ENCODE data around the gene MRFAP1L1. TPM values are rescaled to one million over a fixed set of nuclear protein-coding genes. Genes with fewer than 3 reads are reported as not detected.

MRFAP1L1 gene
- total RNA-seq, 1 experiment from 2014 or later, result 57.7 TPM

- no peaks in the 10 kb centered on the region for H3K36me3 Mint-ChIP-seq (ENCODE audit: insufficient read depth in 1 of 3, low read depth in 3 of 3)
- no peak overlapping the region for H3K27ac Mint-ChIP-seq
- Histone ChIP-seq H2BK12ac (ENCODE audit: insufficient read length, low read depth, low read length) (no peak overlapping the region), H3K4me1 (ENCODE audit: insufficient read depth, low read length) (no peaks in the 10 kb centered on the region), H3K9ac (ENCODE audit: extremely low read depth, insufficient read length, low read length) (no peak overlapping the region), H3K18ac (ENCODE audit: insufficient read length, low read depth, low read length) (no peak overlapping the region), H2AK5ac (ENCODE audit: insufficient read length, low read length) (no peak overlapping the region), H3T11ph (ENCODE audit: low read length) (no peak overlapping the region), H2BK5ac (ENCODE audit: insufficient read length, low read length) (no peak overlapping the region), H3K79me2 (ENCODE audit: insufficient read depth, low read length) (no peaks in the 10 kb centered on the region), H3K56ac (ENCODE audit: insufficient read length, low read depth, low read length) (no peak overlapping the region), H3K4me2 (ENCODE audit: insufficient read depth, insufficient read length, low read length) (no peak overlapping the region), H2BK120ac (ENCODE audit: low read depth, low read length, poor library complexity, severe bottlenecking) (no peak overlapping the region), H3K14ac (ENCODE audit: insufficient read depth, low read length) (no peak overlapping the region), H4K5ac (ENCODE audit: insufficient read length, low read depth, low read length) (no peak overlapping the region), H2AFZ (ENCODE audit: low read length) (no peak overlapping the region), H3K9me3 (ENCODE audit: control insufficient read depth, low read depth, low read length) (no peaks in the 10 kb centered on the region), H4K20me1 (ENCODE audit: control insufficient read depth, insufficient read depth, insufficient read length) (no peaks in the 10 kb centered on the region), H3K23ac (ENCODE audit: insufficient read length, low read depth, low read length) (no peak overlapping the region), H3K23me2 (ENCODE audit: insufficient read length, low read depth, low read length, poor library complexity, severe bottlenecking) (no peaks in the 10 kb centered on the region), H4K8ac (replicated peaks; ENCODE audit: insufficient read length, low read depth, low read length) (no peak overlapping the region), H3K79me1 (ENCODE audit: insufficient read depth, low read depth, low read length, poor library complexity, severe bottlenecking) (no peaks in the 10 kb centered on the region), H4K91ac (ENCODE audit: insufficient read length, low read depth, low read length) (no peak overlapping the region), H2BK20ac (ENCODE audit: low read depth, low read length, poor library complexity, severe bottlenecking) (no peak overlapping the region), H3K27me3 (ENCODE audit: insufficient read depth, low read length) (no peaks in the 10 kb centered on the region), H2BK15ac (ENCODE audit: low read depth, low read length) (no peak overlapping the region), H3K4ac (ENCODE audit: low read depth, low read length) (no peak overlapping the region), H3K27ac (ENCODE audit: insufficient read length, low read depth, low read length) (no peak overlapping the region)
- no CpG with 5 or more reads among the region's 9 CpGs for WGBS (ENCODE audit: extremely low coverage, insufficient read length, low lambda C conversion rate)
- TF ChIP-seq CTCF (conservative IDR thresholded peaks at IDR 0.05), result no peak
- no peak overlapping the region for H3K4me3 Mint-ChIP-seq
- H3K4me1 Mint-ChIP-seq, result peaks cover 5 to 14% of the 10 kb centered on the region in 2 experiments
- H3K9me3 Mint-ChIP-seq, result no peaks in the 10 kb centered on the region; a peak in 1 of 5 replicates
- no peaks in the 10 kb centered on the region; the same call in 1 of the 2 replicates for H3K27me3 Mint-ChIP-seq (ENCODE audit: low read depth)
- DNase-seq, result no peak
Measured at GRCh38 chr4:6748286-6748685, 38.6 kb upstream of the MRFAP1L1 start.
